DMS153 treated with DMSO at 0.1 percent for 48 hours (cell line): Measurements from ENCODE around the gene ZNF888.
"Not testable (repeated sequence)": the region's sequence is repeated elsewhere in the genome, so short reads cannot be mapped to it uniquely, and the experiment has no call there.

ENCODE experiments used
- DNase-seq: peaks from one replicate; lab custom pipeline; 2025; ENCODE audit not compliant: unreplicated experiment; lab: John Stamatoyannopoulos, UW

Gene ZNF888

GRCh38 chr19:52880895-52881389 is 42.3 kb downstream of the ZNF888 start:
- DNase-seq: no peak

GRCh38 chr19:52872996-52873395 is 50.2 kb downstream of the ZNF888 start:
- DNase-seq: not testable (repeated sequence)

GRCh38 chr19:52871466-52871865 is 51.8 kb downstream of the ZNF888 start:
- no peak for DNase-seq

GRCh38 chr19:52868031-52868430 is 55.2 kb downstream of the ZNF888 start:
- not testable (repeated sequence) for DNase-seq

GRCh38 chr19:52857378-52858191 is 65.6 kb downstream of the ZNF888 start, which contains the start of gene ZNF468:
Gene ZNF468 (minus strand): TSS chr19:52857619. CDS start chr19:52854272, 3,347 bp downstream.
- DNase-seq: peak; percentile 59

- DNase-seq: not testable (repeated sequence)
Observed at GRCh38 chr19:52856540-52857377, 66.5 kb downstream of the ZNF888 start.
